ENCODE data around the gene PRR5L. TPM values are rescaled to one million over a fixed set of nuclear protein-coding genes. Genes with fewer than 3 reads are reported as not detected.

PRR5L gene
- total RNA-seq, 1 donor from 2014 or later = 14.7 TPM

DNA sequence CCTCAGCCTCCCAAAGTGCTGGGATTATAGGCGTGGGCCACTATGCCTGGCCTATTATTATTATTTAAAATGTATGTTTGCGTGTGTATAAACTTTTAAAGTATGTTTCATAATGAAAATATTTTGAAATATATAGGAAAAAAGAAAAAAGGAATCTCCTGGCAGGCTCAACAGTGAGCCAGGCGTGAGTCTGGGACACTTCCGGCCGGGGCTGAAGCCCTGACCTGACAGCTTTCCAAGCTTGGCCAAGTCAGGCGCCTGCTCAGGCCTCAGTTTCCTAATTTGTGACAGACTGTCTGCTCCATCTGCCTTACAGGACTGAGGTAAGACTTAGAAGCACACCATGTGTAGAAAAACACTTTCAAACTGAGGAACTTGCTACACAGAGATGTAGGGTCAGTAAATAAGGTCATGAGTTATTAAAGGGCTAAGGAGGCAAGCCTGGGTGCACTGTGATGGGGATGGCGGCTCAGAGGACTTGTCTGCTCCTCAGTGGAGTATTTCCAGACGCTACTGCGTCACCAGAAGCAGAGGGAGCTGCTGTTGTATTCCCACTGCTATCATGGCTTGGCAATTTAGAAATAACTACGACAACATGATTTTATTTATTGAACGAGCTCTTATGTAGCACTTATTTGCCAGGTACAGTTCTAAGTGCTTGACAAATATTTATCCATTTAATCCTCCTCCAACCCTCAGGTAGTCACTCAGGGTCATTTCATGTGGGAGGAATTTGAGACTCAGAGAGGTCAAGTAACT lies 100.1 kb downstream of the PRR5L start:
- Histone ChIP-seq H3K4me1 (peaks cover 1% of the 10 kb centered on the region), H3F3A (ENCODE audit: low read depth) (no peaks in the 10 kb centered on the region), H4K20me1 (ENCODE audit: low read depth) (peaks cover 2% of the 10 kb centered on the region), H3K36me3 (no peaks in the 10 kb centered on the region), H3K27me3 (no peaks in the 10 kb centered on the region), H3K9me3 (ENCODE audit: low read depth) (no peaks in the 10 kb centered on the region), H3K79me2 (ENCODE audit: low read depth) (no peaks in the 10 kb centered on the region), H2AFZ (replicated peaks) (no peak overlapping the region), H3K27ac (no peak overlapping the region), H3K4me2 (no peak overlapping the region), H3K9ac (no peak overlapping the region), H3K4me3 (no peak overlapping the region)
- TF ChIP-seq EZH2phosphoT487 (IDR thresholded peaks at IDR 0.05) = no peak
- TF ChIP-seq EZH2 (IDR thresholded peaks at IDR 0.05) = no peak
- TF ChIP-seq, protein P1, sequence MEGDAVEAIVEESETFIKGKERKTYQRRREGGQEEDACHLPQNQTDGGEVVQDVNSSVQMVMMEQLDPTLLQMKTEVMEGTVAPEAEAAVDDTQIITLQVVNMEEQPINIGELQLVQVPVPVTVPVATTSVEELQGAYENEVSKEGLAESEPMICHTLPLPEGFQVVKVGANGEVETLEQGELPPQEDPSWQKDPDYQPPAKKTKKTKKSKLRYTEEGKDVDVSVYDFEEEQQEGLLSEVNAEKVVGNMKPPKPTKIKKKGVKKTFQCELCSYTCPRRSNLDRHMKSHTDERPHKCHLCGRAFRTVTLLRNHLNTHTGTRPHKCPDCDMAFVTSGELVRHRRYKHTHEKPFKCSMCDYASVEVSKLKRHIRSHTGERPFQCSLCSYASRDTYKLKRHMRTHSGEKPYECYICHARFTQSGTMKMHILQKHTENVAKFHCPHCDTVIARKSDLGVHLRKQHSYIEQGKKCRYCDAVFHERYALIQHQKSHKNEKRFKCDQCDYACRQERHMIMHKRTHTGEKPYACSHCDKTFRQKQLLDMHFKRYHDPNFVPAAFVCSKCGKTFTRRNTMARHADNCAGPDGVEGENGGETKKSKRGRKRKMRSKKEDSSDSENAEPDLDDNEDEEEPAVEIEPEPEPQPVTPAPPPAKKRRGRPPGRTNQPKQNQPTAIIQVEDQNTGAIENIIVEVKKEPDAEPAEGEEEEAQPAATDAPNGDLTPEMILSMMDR (IDR thresholded peaks at IDR 0.05) = no peak
- no peak overlapping the region for H3K27ac Mint-ChIP-seq
- no peak for DNase-seq (ENCODE audit: low spot score)
- no peak overlapping the region for H3K4me3 Mint-ChIP-seq
- H3K9me3 Mint-ChIP-seq = no peaks in the 10 kb centered on the region
- no peaks in the 10 kb centered on the region for H3K27me3 Mint-ChIP-seq (ENCODE audit: insufficient read depth, low read depth)
- peaks cover 26% of the 10 kb centered on the region for H3K36me3 Mint-ChIP-seq
- peaks cover 7% of the 10 kb centered on the region for H3K4me1 Mint-ChIP-seq

DNA sequence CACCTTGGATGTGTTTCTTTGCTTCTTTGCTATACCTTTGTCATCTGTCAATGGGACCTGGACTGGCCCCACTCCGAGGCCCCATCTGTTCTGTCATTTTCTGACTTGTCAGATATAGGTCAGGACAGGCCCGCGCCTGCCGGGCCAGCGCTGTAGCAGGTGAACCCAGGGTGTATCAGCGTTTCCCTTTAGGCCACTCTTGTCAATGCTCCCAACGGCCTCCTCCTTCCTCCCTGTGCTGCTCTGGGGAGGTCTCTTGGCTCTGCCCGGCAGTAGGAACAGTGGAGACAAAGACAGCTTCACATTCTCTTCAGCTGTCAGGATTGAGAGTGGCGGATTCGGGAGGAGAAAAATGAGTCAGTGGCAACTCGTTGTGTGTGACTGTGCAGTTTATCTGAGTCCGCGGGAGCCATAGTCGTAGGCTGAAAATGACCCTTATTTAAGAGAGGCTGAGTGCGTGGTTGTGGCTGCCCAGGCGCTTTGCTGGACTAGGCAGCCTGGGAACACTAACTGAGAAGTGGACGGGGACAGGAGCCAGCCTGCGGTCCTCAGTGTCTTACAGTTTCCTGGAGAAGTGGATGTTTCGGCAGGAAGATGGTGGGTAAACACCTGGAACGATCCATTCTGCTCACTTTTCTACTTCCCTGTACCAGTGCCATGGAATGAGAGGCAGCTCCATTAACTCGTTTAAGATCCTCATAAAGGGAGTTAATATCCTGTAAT lies 102.3 kb downstream of the PRR5L start:
- no peaks in the 10 kb centered on the region for H3K4me1 ChIP-seq
- H3K36me3 ChIP-seq = no peaks in the 10 kb centered on the region
- peaks cover 28% of the 10 kb centered on the region for H3K36me3 Mint-ChIP-seq
- no peak overlapping the region for H2AFZ ChIP-seq (replicated peaks)
- H3K9me3 ChIP-seq (ENCODE audit: low read depth) = no peaks in the 10 kb centered on the region
- peaks cover 5% of the 10 kb centered on the region for H3K4me1 Mint-ChIP-seq
- no peaks in the 10 kb centered on the region for H3K9me3 Mint-ChIP-seq
- H3K27ac ChIP-seq = no peak overlapping the region
- H4K20me1 ChIP-seq (ENCODE audit: low read depth) = no peaks in the 10 kb centered on the region
- no peak overlapping the region for H3K4me3 ChIP-seq
- H3K27me3 ChIP-seq = no peaks in the 10 kb centered on the region
- peak overlapping the region; percentile 81 for H3K27ac Mint-ChIP-seq
- no peak overlapping the region for H3K9ac ChIP-seq
- no peaks in the 10 kb centered on the region for H3K27me3 Mint-ChIP-seq (ENCODE audit: insufficient read depth, low read depth)
- no peak overlapping the region for H3K4me2 ChIP-seq
- TF ChIP-seq, protein P1 (IDR thresholded peaks at IDR 0.05) = no peak
- TF ChIP-seq EZH2 (IDR thresholded peaks at IDR 0.05) = no peak
- TF ChIP-seq EZH2phosphoT487 (IDR thresholded peaks at IDR 0.05) = no peak
- H3K79me2 ChIP-seq (ENCODE audit: low read depth) = no peaks in the 10 kb centered on the region
- H3K4me3 Mint-ChIP-seq = no peak overlapping the region
- no peak for DNase-seq (ENCODE audit: low spot score)
- no peaks in the 10 kb centered on the region for H3F3A ChIP-seq (ENCODE audit: low read depth)

DNA sequence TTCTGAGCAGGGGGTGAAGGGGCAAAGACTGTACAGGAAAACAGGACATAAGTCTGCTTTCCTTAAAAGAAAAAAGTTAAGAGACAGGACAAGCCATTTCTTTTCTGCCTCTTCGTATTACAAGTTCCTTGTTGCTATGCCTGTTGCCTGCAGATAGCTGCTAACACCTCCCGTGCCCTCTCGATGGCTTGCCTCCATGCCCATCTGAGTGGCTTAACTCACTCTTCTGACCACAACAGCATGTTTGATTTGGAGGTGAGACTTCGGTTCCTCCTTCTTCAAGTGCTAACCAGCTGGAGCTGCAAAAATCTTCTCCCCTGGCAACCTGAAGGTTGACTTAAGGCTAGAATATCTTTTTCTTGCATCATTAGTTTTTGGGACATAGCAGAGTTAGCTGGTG lies 103.1 kb downstream of the PRR5L start:
- TF ChIP-seq EZH2phosphoT487 (IDR thresholded peaks at IDR 0.05) (no peak), EZH2 (IDR thresholded peaks at IDR 0.05) (no peak)
- TF ChIP-seq, protein P1 (IDR thresholded peaks at IDR 0.05) = no peak

More for the DNA sequence above, 103.1 kb downstream of the PRR5L start:
- H3K27ac Mint-ChIP-seq = no peak overlapping the region
- H3K4me3 Mint-ChIP-seq = no peak overlapping the region
- peaks cover 5% of the 10 kb centered on the region for H3K4me1 Mint-ChIP-seq
- Histone ChIP-seq H3K4me1 (no peaks in the 10 kb centered on the region), H2AFZ (replicated peaks) (no peak overlapping the region), H3F3A (ENCODE audit: low read depth) (no peaks in the 10 kb centered on the region), H3K4me2 (no peak overlapping the region), H3K36me3 (no peaks in the 10 kb centered on the region), H3K4me3 (no peak overlapping the region), H3K79me2 (ENCODE audit: low read depth) (no peaks in the 10 kb centered on the region), H3K27me3 (no peaks in the 10 kb centered on the region), H3K9ac (no peak overlapping the region), H3K9me3 (ENCODE audit: low read depth) (no peaks in the 10 kb centered on the region), H4K20me1 (ENCODE audit: low read depth) (no peaks in the 10 kb centered on the region), H3K27ac (no peak overlapping the region)
- no peaks in the 10 kb centered on the region for H3K9me3 Mint-ChIP-seq
- H3K27me3 Mint-ChIP-seq (ENCODE audit: insufficient read depth, low read depth) = no peaks in the 10 kb centered on the region
- peaks cover 28% of the 10 kb centered on the region for H3K36me3 Mint-ChIP-seq
- no peak for DNase-seq (ENCODE audit: low spot score)

Data from neural progenitor cell (in vitro differentiated cells).